NCI-H1417 treated with DMSO at 0.1 percent for 48 hours (cell line): ENCODE data around the gene MRPL36.
A peak's percentile ranks its signal among the peaks of the same experiment; 100 is the strongest.
"Not testable (repeated sequence)": the region's sequence is repeated elsewhere in the genome, so short reads cannot be mapped to it uniquely, and the experiment has no call there.

ENCODE experiments used
- DNase-seq: peaks from one replicate; lab custom pipeline; 2025; lab: John Stamatoyannopoulos, UW

The MRPL36 gene

DNA sequence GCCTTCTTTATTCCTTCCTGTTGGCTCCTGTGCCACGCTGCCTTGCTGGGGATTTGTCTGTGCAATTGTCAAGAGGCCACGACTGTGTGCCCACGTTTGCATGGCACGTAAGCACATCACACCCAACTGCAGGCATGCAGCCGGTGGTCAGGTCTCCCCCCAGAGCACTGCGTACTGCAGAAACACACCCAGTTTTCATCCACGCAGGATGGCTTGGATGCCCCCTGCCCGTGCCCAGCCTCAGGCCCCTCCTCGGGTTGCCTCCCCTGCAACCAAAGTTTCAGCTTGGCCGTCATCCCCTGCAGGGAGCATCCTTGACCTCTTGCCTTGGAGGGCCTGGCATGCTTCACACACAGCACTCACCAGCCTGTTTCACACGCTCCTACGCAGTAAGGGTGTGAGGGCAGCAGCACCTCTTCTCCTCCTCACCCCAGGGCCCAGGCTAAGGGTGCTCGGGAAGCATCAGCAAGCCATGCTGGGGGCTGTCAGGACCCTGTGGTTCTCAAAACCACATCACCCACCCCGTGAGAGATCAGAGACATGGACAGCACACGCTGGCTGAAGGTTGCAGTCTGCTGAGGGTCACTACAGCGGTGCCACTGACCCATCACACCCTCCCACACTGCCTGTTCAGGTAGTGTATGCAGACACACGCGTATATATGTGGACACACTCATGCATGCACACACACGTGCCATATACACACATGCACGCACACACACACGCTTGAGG, 3.1 kb downstream of the MRPL36 start:
- no peak for DNase-seq

DNA sequence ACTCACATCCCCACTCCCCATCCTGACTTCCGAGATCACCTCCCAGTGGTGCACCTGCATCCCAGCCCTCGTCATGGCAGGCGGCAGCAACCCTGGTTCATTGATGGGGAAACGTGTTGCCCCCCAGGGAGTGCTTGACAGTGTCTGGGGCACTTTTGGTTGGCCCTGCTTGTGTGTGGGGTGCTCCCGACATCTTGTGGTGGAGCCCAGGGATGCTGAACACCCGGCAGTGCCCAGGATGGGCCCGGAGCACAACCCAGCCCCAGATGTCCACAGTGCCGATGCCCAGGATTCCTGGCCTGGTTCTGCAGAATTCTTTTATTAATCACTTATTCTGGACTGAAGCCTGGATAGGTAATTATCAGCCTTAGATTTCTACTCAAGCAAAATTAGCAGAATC, 3.7 kb downstream of the MRPL36 start:
- no peak for DNase-seq

DNA sequence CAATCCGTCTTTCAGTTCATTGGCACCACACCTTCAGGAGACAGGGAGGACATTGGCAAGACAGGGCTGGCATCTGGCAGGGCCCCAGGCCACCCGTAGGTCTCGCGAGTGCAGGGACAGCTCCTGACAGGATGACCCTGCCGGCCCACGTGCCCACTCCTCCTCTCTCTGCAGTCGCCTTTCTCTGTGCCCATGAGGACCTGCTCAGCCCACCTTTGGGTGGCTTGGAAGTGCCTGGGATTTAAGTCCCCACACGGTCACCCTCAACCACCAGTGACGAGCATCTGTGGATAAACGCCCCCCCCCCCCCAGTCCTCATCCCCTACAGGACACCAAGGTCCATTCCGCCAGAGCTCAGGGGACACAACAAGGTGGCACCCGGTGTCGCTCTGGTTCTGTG, 4.1 kb downstream of the MRPL36 start:
- no peak for DNase-seq

DNA sequence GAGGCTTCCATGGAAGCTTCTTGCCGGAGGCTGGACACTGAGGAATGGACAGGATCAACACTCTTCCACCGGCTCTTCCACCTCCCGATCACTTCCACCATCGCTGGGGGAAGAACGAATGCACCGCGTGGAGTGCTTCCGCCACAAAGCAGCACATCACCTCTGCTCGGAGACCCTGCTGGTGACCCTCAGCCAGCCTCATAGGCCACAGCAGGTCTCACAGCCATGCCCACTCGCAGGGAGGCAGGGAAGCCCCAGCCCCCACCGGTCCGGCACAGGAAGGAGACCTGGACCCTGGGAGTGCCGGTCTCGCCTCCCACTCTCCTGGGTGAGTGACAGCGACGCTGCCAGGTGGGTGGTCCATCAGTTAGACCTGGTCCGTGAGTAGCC, 4.7 kb downstream of the MRPL36 start:
- DNase-seq: no peak

DNA sequence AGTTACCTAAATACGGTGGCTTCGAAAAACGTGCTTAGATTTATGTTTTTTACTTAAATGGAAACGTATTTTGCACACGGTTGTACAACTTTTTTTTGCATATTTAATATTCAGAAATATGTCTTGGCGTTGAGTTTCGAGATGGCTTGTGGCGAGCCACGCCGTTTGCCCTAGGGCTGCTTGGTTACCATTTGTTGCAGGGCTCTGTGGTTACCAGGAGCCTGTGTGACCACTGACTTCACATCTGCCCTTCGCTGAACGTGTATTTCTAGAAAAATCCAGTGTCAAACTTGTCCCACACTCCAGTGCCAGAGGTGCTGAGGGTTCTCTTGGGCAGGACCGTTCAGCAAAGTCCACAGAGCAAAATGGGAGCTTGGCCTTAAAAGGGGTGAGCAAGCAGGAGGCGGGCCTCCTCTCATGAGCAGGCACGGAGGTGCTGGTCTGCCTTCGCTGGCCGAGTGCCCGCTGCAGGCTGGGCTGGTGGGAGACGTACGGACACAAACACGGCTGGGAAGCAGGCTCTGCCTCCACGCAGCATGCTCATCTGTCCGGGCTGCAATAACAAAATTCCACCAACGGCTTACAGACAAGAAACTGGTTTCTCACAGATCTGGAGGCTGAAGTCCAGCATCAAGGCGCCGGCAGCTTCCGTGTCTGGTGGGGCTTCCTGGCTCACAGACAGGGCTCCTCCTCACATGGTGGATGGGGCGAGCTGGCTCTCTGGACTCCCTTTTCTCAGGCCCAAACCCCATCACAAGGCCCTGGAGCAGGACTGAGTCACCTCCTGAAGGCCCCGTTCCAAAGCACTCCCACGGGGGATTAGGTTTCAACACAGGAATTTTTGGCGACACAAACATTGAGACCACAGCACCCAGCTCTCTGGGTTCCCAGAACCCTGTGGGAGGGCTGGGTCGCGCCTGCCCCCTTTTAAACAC, 5.4 kb downstream of the MRPL36 start:
- no peak for DNase-seq

DNA sequence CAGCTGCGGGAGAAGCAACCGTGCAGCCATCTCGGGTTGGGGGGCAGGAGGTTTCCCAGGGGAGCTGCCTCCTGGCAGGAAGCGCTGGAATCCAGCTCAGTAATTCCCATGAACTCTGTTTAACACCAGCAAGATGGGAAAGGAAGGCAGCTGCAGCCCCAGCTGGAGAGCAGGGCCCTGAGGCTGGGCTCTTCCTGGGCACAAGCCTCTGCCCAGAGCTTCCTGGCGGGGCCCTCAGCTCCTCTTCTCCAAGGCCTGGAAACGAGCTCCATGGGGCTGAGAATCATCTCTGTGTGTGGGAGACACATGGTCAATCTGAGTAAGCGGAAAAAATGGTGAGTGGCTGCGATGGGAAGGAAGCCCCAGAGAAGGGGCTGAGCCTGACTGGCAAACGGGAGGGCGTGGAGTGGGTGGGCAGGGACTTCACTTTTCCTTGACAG, 6.3 kb downstream of the MRPL36 start:
- no peak for DNase-seq

DNA sequence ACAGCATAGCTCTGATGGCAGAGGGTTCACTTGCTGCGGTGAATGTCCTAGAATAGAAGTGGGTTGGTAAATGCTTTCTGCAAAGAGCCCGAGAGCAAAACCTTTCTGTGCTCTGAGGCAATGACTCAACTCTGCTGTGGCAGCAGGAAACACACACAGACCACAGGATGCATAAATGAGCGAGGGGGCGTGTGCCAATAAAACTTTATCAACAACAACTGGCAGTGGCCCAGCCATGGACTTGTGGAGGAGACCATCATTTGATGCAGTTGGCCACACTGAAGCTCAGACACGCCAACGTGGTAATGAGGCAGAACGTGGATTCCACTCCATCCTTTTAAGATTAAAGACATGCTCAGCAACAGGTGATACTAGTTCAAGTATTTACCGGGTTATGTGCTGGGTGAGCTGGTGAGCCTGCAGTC, 6.8 kb downstream of the MRPL36 start:
- no peak for DNase-seq

DNA sequence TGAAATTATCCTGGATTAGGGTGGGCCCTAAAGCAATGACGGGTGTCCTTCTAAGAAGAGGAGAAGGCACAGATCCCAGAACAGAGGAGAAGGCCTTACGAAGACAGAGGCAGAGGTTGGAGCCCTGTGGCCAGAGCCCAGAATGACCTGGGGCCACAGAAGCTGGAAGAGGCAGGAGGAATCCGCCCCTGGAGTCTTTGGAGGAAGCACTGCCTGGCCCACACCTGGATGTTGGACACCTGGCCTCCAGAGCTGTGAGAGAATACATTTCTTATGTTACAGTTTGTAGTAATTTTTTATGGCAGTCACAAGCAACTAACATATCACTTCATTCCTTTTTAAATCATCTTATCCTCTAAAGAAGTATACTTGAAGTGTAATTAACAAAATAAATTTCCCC, 8.5 kb downstream of the MRPL36 start:
- DNase-seq: no peak

DNA sequence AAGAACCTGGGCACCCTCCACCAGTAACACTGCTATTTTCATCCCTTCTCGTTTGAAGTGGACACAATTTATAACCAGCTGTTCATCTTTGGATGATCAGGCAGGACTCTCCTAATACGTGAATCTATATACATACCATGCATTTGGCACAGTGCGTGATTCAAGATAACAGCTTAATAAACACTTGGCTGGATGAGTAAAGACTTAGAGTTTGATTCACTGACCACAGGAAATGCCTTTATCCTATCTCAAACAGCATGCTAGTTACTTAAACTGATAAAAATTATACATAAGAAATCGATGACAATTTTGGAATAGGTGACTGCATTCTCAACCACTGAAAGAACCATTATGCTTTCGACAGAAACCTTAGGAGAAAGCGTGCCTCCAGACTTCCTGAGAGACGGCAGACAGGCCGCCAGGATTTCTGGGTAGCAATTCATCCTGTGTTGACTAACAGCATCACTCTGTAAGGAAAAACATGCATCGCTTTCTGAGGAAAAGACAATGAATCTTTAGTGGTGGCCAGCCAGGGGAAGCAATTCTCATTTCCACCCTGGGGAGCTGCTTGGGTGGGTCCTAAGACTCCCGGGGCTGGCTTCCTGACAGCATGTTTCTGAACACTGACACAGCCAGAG, 9.7 kb downstream of the MRPL36 start:
- no peak for DNase-seq

DNA sequence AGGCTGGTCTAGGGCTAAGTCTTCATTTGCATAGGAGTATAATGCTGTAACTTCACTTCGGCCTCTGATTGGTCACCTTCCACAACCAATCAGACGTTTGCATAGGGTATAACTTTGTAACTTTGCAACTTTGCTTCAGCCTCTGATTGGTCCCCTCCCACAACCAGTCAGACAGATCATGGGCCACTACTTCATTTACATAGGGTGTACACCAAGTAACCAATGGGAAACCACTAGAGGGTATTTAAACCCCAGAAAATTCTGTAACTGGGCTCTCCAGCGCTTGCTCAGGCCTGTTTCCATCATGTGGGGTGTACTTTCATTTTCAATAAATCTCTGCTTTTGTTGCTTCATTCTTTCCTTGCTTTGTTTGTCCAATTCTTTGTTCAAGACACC, 10.2 kb downstream of the MRPL36 start:
- DNase-seq: not testable (repeated sequence)

DNA sequence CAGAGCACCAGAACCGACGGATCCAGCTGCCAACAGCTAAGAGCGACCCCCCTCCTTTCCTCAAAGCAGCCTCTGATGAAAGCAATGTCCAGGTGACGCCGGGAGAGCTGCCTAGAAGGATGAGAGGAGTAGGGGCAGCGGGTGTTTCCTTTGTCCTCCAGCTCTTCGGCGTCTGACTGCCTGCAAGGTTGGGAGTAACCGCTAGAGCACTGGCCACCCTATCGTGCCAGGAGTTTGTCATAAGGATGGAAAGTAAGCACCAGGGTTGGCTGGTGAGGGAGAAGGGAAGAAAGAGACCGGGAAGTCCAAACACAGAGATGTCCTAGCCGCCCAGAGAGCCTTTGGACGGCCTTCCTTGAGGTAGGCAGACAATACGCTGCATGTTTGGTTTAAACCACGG, 10.8 kb downstream of the MRPL36 start:
- DNase-seq: no peak

DNA sequence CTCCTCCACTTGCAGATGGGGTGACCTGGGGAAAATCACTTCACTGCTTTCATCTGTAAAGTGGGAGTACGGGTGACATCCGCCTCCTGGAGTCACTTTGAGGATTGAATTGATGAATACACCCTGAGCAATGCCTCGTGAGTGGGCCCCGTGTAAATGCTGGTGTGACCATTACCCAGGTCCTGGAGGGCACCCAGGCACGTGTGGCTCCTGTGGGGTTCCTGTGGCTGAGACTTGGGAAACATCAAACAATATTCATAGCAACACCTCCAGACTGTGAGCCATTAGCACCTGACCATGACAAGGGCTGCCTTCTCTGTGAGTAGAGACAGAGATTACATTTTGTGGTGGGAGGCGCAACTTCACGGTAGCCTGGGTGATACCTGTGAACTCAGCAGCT, 11.4 kb downstream of the MRPL36 start:
- DNase-seq: no peak

DNA sequence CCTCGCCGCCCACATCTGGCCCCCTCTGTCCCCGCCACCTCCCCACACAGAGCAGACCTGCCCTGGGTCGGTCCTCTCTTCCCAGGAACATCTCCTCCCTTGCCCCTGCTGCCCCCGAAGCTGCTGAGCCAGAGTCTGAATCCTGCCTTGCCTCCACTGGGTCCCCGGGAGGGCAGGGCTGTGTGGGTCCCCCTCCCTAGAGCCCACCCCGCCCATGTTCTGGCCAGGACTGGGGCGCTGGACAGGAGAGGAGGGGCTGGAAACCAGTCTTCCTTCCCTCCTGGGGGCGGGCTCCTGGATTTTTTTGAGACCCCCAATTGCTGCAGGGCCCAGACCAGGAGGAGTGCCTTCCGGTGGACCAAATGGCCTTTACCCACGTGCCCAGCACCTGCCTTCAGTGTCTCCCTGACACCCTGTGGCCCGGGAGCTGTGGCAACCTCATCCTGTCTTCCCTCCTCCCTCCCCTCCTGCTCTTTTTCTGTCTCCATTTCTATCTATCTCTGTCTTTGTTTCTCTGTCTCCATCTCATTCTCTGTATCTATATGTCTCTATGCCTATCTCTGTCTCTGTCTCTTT, 12.1 kb downstream of the MRPL36 start:
- no peak for DNase-seq

DNA sequence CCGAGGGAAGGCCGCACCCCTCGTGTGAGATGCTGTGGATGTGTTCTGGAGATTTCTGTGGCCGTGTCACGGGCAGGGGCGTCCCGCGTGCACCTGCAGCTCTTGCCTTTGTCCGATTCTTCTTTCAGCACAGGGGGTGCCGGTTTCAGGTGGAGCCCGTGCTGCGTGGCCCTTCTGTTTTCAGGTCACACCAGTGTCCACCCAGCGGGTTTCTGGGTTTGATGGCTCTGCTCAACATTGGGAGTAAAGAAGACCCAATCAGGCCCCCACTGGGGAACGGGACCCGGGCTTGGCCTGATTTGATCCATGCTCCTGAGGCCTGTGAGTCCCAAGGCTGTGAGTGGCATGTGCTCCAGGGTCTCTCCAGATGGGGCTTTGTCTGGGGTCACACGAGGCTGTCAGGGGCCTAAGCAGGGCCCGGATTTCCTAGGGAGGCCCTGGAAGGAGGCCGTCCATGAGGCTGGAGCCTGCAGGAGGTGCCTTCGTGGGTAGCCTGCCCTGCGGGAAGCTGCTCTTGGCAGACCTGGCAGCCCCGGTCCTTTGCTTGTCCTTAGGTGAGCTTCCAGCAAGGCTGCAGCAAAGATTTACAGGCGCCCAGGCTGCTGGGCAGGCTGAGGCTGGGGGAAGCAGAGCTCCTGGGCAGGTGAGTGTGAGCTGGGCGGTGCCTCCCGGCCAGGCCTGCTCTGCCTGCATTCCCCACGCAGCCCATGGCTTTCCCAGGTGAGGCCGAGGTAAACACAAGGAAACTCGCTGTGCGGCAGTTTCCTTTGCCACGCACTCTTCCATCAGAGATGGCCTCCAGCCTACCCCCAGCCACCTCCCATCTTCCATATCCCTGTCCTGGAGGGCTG, 12.8 kb downstream of the MRPL36 start:
- DNase-seq: no peak

DNA sequence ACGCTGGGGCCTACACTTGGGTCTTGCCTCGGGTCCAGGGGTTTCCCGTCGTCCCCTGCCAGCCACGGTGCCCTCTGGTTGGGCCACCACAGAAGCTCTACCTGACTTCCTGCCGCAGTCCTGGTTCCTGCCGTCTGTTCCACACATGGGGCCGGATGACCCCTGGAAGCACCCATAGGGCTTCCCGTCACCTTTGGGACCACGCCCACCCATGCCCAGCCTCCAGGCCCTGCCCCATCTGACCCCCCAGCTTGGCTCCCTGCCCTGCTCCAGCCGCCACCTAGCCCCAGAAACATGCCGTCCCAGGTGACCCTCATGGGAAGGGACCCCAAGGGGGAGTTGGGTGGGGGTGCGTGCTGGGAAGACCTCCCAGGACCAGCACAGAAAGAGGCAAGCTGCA, 13.7 kb downstream of the MRPL36 start:
- DNase-seq: no peak

DNA sequence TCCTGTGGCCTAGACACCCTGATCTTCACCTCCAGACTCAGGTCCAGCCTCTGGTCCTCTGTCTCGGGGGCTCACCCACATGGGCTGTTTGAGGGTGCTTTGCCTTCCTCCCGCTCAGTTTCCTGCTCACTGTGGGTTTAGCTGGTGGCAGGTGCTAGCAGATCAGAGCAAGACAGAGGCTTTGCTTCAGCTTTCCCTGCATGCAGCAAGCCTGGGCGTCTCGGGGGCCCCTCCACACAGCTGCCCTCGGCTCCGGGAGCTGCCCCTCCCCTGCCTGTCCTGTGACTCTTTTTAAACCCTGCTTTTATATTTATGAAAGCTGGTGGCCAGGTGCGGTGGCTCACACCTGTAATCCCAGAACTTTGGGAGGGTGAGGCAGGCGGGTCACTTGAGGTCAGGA, 14.6 kb downstream of the MRPL36 start:
- DNase-seq: no peak

DNA sequence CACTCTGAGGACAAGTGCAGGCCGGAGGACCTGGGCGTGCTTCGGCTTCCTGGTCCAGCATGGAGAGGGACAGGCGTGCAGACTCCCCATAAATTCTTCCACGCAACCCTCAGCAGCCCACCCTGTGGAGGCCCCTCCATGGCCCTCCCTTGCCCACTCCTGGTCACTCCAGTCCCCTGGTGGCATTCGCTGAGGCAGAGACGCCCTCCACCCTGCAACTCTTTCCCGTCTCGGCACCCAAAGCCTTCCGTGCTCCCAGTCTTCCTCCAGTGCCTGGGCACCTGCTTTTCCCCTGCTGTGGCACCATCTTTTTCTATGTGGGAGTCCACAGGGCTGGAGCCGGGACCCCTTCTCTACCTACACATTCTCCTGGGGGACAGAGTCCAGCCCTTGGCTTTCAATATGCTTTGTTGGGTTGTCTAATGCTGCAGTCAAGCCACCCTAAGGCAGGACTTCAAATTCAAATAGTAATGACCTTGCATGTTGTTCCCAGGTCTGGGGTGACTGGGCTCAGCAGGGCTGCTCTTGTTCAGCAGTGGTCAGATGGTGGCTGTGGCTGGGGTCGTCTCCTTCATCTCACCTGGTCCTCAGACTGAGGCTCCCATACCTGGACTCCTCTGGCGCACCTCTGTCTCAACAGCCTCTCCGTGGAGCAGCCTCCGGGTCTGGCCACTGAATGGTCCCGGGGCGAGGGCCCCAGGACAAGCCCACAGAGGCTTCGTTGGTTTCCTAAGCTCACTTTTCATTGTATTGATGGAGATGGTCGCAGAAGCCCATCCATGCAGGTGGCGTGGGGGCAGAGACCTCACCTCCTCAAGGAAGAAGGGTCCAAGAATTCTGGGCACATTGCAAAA, 15.2 kb downstream of the MRPL36 start:
- DNase-seq: no peak

DNA sequence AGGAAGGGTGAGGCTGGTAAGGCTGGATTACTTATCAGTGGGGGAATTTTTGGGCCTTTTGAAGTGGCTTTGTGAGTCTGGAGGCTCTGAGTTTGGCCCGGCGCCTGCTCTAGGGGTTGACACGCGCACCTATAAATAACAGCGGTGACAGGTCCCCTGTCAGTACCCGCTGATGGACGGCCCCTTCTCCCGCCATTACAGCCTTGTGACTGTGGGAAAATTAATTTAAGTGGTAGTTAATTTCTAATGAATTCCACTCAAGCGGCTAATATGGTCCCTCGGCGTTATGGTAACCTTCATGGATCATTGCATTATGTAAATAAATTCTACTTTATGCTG, 16.5 kb downstream of the MRPL36 start:
- DNase-seq: peak; percentile 93

DNA sequence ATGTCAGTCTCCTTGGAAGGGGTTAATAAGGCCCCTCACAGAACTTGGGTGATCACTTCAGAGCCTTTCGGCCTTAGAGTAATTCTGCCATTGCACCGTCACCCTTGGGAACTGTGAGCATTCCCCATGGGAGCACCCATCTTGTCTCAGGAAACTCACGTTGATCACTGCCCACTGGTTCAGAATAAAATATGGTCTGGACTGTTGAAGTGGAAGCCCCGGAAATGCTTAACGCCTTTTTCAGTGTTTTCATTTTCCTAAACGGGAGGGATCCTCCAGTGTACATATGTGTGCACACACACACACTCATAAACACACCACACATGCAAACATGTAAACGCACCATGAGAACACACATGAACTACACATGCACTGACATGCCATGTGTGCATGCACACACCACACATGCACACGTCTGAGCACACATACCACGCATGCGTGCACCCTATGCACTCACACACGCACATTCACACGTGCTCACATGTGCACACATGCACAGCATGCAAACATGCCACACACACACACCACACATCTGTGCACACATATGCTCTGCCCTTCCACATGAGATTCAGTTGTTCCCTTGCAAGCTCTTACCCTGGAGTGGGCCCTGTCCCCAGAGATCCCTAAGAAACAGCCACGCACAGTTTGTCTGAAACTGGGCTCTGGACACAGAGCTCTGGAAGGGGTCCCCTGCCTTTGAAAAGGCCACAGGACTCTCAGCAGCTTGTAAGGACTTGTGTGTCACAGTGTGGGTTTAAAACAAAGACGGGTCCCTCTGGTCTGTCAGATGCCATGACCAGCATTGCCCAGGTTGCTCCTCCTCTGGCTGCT, 17.0 kb downstream of the MRPL36 start:
- DNase-seq: no peak
